ENCODE data around the gene PRDM4.

Gene PRDM4

GRCh38 chr12:107748472-107748871 is 12.5 kb downstream of the PRDM4 start:
- Histone ChIP-seq H3K36me3 (peaks cover 53% of the 10 kb centered on the region), H3K27me3 (ENCODE audit: insufficient read depth, low read depth, severe bottlenecking) (no peaks in the 10 kb centered on the region), H3K9me3 (ENCODE audit: severe bottlenecking) (no peaks in the 10 kb centered on the region), H3K4me3 (ENCODE audit: low read depth, low read length) (no peak overlapping the region), H3K27ac (no peak overlapping the region)
- DNase-seq, result no peak
- no peak for TF ChIP-seq CTCF (IDR thresholded peaks at IDR 0.05; ENCODE audit: low read depth, low read length)

GRCh38 chr12:107736914-107737313 is 24.0 kb downstream of the PRDM4 start:
- H3K27ac ChIP-seq, result no peak overlapping the region
- peaks cover 77% of the 10 kb centered on the region for H3K36me3 ChIP-seq
- TF ChIP-seq CTCF (IDR thresholded peaks at IDR 0.05; ENCODE audit: low read depth, low read length), result no peak
- H3K9me3 ChIP-seq (ENCODE audit: severe bottlenecking), result no peaks in the 10 kb centered on the region
- H3K27me3 ChIP-seq (ENCODE audit: insufficient read depth, low read depth, severe bottlenecking), result no peaks in the 10 kb centered on the region
- no peak overlapping the region for H3K4me3 ChIP-seq (ENCODE audit: low read depth, low read length)
- DNase-seq, result no peak

- Histone ChIP-seq H3K9me3 (ENCODE audit: severe bottlenecking) (no peaks in the 10 kb centered on the region), H3K4me3 (ENCODE audit: low read depth, low read length) (no peak overlapping the region), H3K36me3 (peaks cover 66% of the 10 kb centered on the region), H3K27me3 (ENCODE audit: insufficient read depth, low read depth, severe bottlenecking) (no peaks in the 10 kb centered on the region), H3K27ac (no peak overlapping the region)
- DNase-seq, result no peak
- TF ChIP-seq CTCF (IDR thresholded peaks at IDR 0.05; ENCODE audit: low read depth, low read length), result no peak
Measured at GRCh38 chr12:107735763-107736162, 25.2 kb downstream of the PRDM4 start.

- TF ChIP-seq CTCF (IDR thresholded peaks at IDR 0.05; ENCODE audit: low read depth, low read length), result no peak
- Histone ChIP-seq H3K36me3 (peaks cover 53% of the 10 kb centered on the region), H3K4me3 (ENCODE audit: low read depth, low read length) (no peak overlapping the region), H3K9me3 (ENCODE audit: severe bottlenecking) (no peaks in the 10 kb centered on the region), H3K27me3 (ENCODE audit: insufficient read depth, low read depth, severe bottlenecking) (no peaks in the 10 kb centered on the region), H3K27ac (no peak overlapping the region)
- DNase-seq, result no peak
Measured at GRCh38 chr12:107734139-107734538, 26.8 kb downstream of the PRDM4 start.

GRCh38 chr12:107732365-107732764 is 28.6 kb downstream of the PRDM4 start:
- no peaks in the 10 kb centered on the region for H3K27me3 ChIP-seq (ENCODE audit: insufficient read depth, low read depth, severe bottlenecking)
- peaks cover 35% of the 10 kb centered on the region for H3K36me3 ChIP-seq
- no peak overlapping the region for H3K27ac ChIP-seq
- no peak for DNase-seq
- H3K9me3 ChIP-seq (ENCODE audit: severe bottlenecking), result no peaks in the 10 kb centered on the region
- H3K4me3 ChIP-seq (ENCODE audit: low read depth, low read length), result no peak overlapping the region
- TF ChIP-seq CTCF (IDR thresholded peaks at IDR 0.05; ENCODE audit: low read depth, low read length), result no peak

GRCh38 chr12:107731366-107731765 is 29.6 kb downstream of the PRDM4 start:
- Histone ChIP-seq H3K36me3 (peaks cover 27% of the 10 kb centered on the region), H3K9me3 (ENCODE audit: severe bottlenecking) (no peaks in the 10 kb centered on the region), H3K27ac (no peak overlapping the region), H3K27me3 (ENCODE audit: insufficient read depth, low read depth, severe bottlenecking) (no peaks in the 10 kb centered on the region), H3K4me3 (ENCODE audit: low read depth, low read length) (no peak overlapping the region)
- DNase-seq, result no peak
- no peak for TF ChIP-seq CTCF (IDR thresholded peaks at IDR 0.05; ENCODE audit: low read depth, low read length)
